NCI-H345 (cell line): ENCODE measurements around the gene BCORL1.

Source experiments
- DNase-seq: peaks from one replicate; lab custom pipeline; 2025; lab: John Stamatoyannopoulos, UW

The BCORL1 gene

GRCh38 chrX:129961180-129962083 is 21.0 kb upstream of the BCORL1 start:
- DNase-seq, result peak; percentile 58

GRCh38 chrX:129963729-129964128 is 18.7 kb upstream of the BCORL1 start:
- no peak for DNase-seq

- DNase-seq, result no peak
Measured at GRCh38 chrX:129965166-129965565, 17.3 kb upstream of the BCORL1 start.

GRCh38 chrX:129968968-129969367 is 13.5 kb upstream of the BCORL1 start:
- DNase-seq, result no peak

- DNase-seq, result no peak
Measured at GRCh38 chrX:129976441-129976840, 6.0 kb upstream of the BCORL1 start.

- no peak for DNase-seq
Measured at GRCh38 chrX:129979207-129979920, 3.1 kb upstream of the BCORL1 start.

- no peak for DNase-seq
Measured at GRCh38 chrX:129980001-129980401, 2.4 kb upstream of the BCORL1 start.

GRCh38 chrX:129980540-129981199 is 1.8 kb upstream of the BCORL1 start:
- DNase-seq, result no peak

- DNase-seq, result no peak
Measured at GRCh38 chrX:129981200-129981553, 1.3 kb upstream of the BCORL1 start.

GRCh38 chrX:129981752-129982299 is 609 bp upstream of the BCORL1 start:
- no peak for DNase-seq

- peak; percentile 32 for DNase-seq
Measured at GRCh38 chrX:129983575-129984110, 1.2 kb downstream of the BCORL1 start.

GRCh38 chrX:129984111-129984958 is 1.9 kb downstream of the BCORL1 start:
- peak; percentile 32 for DNase-seq

GRCh38 chrX:129987871-129988270 is 5.4 kb downstream of the BCORL1 start:
- DNase-seq, result no peak

GRCh38 chrX:129992181-129992580 is 9.7 kb downstream of the BCORL1 start:
- no peak for DNase-seq

GRCh38 chrX:129996120-129996519 is 13.7 kb downstream of the BCORL1 start:
- no peak for DNase-seq

GRCh38 chrX:129997086-129997485 is 14.7 kb downstream of the BCORL1 start:
- no peak for DNase-seq

GRCh38 chrX:129998021-129998420 is 15.6 kb downstream of the BCORL1 start:
- no peak for DNase-seq

GRCh38 chrX:130001893-130002292 is 19.5 kb downstream of the BCORL1 start:
- DNase-seq, result no peak

GRCh38 chrX:130002541-130002940 is 20.1 kb downstream of the BCORL1 start:
- no peak for DNase-seq

GRCh38 chrX:130005089-130005807 is 22.8 kb downstream of the BCORL1 start:
- DNase-seq, result no peak
